NCI-H460 (cell line): ENCODE measurements around the gene TMEM175. TPM values are rescaled to one million over a fixed set of nuclear protein-coding genes. Genes with fewer than 3 reads are reported as not detected.
"Not testable (repeated sequence)": the region's sequence is repeated elsewhere in the genome, so short reads cannot be mapped to it uniquely, and the experiment has no call there.

Source experiments
- DNase-seq: peaks from one replicate; pipeline ENCODE4 v3.0.0-alpha.2; 2016; ENCODE audit warnings: low read depth; ENCODE audit errors: extremely low read depth
- total RNA-seq: library from RNA; depleted of rRNA; stranded (reverse); fragments of >200 nt; shearing (Covaris generic); gene quantifications from 2 replicates; pipeline ENCODE4 v1.2.3, GENCODE V29; 2014

Gene TMEM175
- total RNA-seq, 1 experiment from 2014 or later: 8.1 TPM

GRCh38 chr4:913280-913618, 19.0 kb upstream of the TMEM175 start:
- DNase-seq: no peak

- no peak for DNase-seq
Measured at GRCh38 chr4:914531-914930, 17.7 kb upstream of the TMEM175 start.

GRCh38 chr4:915041-915474, 17.2 kb upstream of the TMEM175 start:
- DNase-seq: no peak

- DNase-seq: no peak
Measured at GRCh38 chr4:915595-915994, 16.7 kb upstream of the TMEM175 start.

- no peak for DNase-seq
Measured at GRCh38 chr4:917466-917865, 14.8 kb upstream of the TMEM175 start.

- no peak for DNase-seq
Measured at GRCh38 chr4:917992-918391, 14.3 kb upstream of the TMEM175 start.

DNA sequence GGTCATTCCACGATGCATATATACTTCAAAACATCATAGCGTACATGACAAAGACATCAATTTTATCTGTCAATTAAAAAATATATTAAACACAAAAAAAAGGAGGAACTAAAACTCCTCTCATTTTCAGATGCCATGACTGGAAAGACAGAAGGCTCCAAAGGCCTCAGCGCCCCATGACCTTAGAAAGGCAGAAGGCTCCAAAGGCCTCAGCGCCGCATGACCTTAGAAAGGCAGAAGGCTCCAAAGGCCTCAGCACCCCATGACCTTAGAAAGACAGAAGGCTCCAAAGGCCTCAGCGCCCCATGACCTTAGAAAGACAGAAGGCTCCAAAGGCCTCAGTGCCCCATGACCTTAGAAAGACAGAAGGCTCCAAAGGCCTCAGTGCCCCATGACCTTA, 13.7 kb upstream of the TMEM175 start:
- not testable (repeated sequence) for DNase-seq

DNA sequence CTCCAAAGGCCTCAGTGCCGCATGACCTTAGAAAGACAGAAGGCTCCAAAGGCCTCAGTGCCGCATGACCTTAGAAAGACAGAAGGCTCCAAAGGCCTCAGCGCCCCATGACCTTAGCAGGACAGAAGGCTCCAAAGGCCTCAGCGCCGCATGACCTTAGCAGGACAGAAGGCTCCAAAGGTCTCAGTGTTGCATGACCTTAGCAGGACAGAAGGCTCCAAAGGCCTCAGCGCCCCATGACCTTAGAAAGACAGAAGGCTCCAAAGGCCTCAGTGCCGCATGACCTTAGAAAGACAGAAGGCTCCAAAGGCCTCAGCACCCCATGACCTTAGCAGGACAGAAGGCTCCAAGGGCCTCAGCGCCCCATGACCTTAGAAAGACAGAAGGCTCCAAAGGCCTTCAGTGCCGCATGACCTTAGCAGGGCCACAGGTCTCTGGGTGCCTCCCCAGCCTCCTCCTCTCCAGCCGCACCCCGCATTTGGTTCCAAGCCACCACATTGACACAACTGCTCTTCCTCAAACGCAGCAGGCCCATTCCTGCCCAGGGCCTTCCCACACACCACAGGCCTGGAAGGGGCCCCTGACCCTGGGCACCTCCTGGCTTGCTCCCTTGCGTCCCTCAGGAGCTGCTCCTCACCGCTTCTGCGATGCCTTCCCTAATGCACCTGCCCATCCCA, 13.1 kb upstream of the TMEM175 start:
- DNase-seq: not testable (repeated sequence)

DNA sequence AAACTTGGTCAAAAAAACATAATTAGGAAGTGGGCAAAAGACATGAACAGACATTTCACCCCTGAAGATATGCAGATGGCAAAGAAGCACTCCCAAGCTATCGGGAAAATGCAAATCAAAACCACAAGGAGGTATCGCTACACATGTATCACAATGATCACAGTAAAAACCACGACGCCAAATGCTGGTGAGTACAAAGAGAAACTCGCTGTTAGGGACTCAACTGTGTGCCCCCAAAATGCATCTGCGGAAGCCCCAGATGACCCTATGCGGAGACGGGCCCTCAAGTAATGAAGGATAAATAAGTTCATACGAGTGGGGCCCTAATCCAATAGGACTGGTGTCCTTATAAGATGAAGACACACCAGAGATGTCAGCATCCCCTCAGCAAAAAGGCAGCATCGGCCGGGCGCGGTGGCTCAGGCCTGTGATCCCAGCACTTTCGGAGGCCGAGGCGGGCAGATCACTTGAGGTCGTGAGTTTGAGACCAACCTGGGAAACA, 10.4 kb upstream of the TMEM175 start:
- no peak for DNase-seq

DNA sequence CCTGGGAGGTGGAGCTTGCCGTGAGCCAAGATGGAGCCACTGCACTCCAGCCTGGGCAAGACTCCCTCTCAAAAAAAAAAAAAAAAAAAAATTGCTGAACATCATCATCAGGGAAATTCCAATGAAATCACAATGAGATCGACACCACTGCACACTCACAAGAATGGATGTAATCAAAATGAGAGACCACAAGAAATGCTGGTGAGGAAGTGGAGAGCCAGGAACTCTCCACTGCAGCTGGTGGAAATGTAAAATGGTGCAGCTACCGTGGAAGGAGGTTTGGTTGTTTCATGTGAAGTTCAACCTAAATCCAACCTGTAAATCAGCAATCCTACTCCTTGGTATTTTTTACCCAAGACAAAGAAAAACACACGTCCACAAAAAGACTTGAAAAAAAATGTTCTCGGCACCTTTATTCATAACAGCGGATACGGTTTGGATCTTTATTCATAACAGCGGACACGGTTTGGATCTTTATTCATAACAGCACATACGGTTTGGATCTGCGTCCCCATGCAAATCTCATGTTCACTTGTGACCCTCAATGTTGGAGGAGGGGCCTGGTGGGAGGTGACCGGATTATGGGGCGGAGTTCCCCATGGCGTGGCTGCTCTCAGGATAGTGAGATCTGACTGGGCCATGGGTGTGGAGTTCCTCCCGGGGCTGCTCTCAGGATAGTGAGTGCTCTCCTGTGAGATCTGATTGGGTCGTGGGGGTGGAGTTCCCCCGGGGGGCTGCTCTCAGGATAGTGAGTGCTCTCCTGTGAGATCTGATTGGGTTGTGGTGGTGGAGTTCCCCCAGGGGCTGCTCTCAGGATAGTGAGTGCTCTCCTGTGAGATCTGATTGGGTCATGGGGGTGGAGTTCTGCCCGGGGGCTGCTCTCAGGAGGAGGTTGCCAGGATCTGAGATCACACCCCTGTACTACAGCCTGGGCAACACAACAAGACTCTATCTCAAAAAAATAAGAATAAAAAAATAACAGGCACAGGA, 7.9 kb upstream of the TMEM175 start:
- no peak for DNase-seq

DNA sequence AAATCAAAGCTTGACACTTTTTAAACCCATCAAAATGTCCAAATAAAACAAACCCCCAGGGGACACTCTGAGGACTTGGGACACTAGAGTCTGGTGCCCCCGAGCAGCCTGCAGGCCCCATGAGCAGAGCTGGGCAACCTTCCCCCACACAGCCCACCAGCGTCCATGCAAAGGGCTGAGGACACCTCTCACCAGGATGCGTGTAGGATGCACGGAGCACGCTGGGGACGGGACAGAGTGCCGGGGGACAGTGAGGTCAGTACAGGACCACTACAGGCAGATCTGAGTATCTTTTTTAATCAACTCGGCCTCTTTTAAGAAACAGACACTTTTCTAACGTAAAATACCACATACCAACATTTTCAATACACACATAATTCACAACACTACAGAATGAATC, 7.1 kb upstream of the TMEM175 start:
- DNase-seq: no peak

DNA sequence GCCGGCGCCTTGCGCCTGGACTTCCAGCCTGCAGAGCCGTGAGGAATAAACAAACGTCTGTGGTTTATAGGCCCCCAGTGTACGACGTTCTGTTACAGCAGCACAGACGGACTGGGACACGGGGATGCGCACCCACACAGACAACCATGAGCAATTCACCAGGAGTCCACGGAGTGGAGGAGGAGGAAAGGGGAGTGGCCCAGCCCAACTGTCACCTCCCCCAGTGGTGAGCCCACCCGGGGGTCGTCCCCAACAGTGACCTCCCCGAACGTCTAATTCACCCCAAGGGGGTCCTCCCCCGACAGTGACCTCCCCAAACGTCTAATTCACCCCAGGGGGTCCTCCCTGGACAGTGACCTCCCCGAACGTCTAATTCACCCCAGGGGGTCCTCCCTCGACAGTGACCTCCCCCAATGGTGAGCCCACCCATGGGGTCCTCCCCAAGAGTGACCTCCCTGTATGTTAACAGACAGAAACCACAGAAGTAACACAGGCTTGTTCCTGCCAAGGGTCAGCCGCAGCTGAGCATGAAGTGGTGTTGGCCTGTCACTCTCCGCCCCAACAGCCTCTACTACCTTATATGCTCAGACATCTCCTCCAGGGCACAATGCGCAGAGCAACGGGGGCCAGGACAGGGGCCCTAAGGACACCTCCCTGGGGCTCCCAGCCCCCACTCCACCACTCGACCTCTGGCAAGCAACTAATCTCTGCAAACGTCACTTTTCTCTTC, 6.3 kb upstream of the TMEM175 start:
- DNase-seq: no peak

DNA sequence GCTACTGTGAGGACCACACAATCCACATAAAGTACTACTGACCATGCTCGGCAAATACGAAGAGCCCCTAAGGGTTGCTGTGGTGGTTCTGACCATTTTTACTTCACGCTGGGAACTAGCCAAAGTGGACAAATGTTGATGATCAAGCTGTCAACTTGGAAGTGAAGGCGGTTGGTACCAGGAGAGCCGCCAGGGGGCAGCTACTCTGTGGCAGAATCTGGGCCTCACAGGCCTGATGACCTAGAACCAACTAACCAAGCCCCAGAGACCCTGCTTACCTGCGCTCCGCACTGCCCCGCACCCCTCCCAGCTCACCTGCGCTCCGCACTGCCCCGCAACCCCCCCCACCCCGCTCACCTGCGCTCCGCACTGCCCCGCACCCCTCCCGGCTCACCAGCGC, 5.7 kb upstream of the TMEM175 start:
- peak; percentile 29 for DNase-seq

DNA sequence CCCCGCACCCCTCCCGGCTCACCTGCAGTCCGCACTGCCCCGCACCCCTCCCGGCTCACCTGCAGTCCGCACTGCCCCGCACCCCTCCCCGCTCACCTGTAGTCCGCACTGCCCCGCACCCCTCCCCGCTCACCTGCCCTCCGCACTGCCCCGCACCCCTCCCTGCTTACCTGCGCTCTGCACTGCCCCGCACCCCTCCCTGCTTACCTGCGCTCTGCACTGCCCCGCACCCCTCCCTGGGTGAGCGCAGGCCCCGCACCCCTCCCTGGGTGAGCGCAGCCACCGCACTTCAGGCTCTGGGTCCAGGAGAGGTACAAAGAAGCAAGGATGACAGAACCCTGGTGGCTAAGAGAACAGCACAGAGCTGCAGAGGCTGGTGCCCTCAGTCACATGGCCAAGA, 4.7 kb upstream of the TMEM175 start:
- not testable (repeated sequence) for DNase-seq

DNA sequence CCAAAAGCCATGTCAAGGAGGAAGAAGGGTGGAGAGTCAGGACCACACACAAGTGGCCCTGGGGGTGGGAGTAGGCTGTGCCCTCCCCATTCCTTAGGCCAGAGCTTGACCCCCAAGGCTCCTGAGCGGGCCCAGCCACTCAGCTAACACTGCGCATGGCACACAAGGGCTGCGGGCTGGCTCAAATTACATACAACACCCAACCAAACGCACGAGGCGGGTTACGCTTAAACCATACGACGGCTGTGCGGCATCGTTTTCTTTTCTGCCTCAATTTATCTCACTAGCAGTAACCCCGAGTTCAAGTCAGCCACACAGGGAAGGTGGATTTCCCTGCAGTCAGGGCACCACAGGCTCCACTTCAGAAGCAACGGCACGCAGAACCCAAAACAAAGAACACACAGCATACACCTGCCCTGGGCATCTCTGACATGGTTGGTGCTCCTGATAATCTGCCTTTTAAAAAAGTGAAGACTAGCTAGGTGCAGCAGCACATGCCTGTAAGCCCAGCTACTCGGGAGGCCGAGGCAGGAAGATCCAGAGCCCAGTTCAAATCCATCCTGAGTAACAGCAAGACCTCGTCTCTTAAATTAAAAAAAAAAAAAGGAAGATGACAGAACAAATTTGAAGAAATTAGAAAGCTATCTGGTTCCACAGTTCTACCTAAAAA, 3.0 kb upstream of the TMEM175 start:
- DNase-seq: no peak

DNA sequence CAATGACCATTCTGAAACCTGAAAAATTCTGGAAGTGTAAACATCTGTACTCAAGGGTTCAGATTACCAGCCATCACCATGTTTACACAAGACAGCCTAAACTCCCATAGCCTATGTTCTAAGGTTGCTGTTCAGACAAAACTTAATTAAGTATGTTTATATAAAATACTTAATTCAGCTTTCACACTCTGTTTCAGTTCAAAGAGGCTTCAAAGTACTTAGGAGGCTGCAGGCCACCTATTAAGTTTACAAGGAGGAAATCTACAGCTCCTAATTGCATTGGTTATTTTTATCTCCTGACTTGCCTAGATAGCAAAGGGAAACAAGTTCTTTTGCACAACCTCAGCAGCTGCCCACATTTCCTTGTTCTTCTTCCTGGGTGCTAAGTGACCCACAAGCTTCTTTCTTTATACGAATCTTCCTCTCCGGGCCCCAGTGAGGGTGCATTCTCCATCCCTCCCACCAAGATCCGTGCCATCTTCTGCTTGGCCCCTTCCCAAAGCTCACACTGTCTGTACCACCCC, 2.2 kb upstream of the TMEM175 start:
- DNase-seq: no peak

DNA sequence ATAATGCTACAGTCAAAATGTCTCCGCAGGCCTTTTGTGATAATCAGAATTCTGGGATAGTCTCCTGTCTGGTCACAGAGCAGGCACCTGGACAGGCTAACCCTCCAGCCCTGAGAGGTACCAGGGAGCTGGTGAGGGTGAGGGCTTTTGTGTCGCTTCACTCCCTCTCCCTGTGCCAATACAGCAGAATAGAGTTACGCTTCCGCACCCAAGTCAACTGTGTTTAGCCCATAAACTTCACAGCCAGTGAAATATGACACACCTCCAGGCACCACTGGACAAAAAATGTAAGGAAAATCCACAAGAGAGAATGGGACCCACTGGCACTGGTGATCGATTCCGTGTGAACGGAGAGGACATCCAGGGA, 1.4 kb upstream of the TMEM175 start:
- DNase-seq: no peak

DNA sequence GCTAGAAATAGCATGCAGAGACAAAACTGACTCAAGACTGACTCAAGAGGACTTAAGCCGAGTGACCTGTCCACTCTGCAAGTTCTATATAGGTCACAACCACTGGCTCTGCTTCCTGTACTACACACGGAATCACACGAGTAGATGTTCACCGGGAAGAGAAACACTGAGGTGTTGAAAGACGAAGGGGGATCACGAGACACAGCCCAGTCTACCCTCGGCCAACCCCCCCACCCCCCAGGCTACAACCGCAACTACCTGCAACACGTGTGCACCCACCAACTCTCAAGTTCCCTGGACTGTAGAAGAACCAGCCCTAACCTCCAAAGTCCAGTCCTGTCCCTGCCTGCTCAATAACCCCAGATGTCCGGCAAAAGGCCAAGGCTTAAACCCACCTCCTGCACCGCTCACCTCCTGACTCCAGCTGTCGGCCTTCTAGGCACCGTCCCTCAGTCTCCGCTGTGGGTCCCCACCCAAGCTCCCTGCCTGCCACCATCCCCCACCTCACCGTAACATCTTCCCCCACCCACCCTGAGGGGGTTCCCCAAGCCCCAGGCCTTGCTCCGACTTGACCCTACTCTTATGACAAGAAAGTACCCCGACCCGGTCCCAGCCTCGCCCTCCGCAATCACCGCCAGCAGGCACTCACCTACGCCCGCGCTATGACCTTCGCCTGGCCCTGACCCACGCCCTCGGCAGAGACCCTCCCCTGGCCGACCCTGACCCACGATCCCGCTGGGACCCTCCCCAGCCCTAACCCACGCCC, 883 bp upstream of the TMEM175 start:
- DNase-seq: no peak

DNA sequence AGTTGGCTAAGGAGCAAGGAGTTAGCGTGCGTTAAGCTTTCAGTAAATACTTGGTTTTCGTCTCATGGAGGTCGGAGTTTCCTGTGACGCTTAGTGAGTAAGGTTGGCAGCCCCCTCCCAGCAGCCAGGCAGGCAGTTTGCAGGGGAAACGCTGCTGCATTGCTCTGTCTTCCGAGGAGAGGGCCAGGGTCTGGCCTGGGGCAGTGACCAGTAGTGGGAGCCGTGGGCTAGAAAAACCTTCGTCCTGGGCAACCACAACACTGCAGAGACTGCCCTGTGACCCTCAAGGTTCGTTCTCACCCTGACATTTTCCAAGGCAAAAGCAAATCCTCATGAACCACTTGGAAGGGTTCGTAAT, 432 bp downstream of the TMEM175 start:
- no peak for DNase-seq

DNA sequence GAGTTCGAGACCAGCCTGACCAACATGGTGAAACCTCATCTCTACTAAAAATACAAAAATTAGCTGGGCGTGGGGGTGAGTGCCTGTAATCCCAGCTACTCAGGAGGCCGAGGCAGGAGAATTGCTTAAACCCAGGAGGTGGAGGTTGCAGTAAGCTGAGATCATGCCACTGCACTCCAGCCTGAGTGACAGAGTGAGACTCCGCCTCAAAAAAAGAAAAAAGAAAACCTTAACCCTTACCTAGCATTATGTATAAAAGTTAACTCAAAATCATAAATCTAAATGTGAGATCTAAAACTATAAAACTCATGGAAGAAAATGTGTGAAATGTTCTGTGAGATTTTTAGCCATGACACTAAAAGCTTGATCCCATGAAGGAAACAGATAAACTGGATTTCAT, 7.2 kb downstream of the TMEM175 start:
- DNase-seq: not testable (repeated sequence)
